ENCODE measurements around the gene CREBZF. TPM values are rescaled to one million over a fixed set of nuclear protein-coding genes. Genes with fewer than 3 reads are reported as not detected.
"Not testable (repeated sequence)": the region's sequence is repeated elsewhere in the genome, so short reads cannot be mapped to it uniquely, and the experiment has no call there.

CREBZF gene
- total RNA-seq, 1 donor from 2014 or later, result 12.9 TPM

DNA sequence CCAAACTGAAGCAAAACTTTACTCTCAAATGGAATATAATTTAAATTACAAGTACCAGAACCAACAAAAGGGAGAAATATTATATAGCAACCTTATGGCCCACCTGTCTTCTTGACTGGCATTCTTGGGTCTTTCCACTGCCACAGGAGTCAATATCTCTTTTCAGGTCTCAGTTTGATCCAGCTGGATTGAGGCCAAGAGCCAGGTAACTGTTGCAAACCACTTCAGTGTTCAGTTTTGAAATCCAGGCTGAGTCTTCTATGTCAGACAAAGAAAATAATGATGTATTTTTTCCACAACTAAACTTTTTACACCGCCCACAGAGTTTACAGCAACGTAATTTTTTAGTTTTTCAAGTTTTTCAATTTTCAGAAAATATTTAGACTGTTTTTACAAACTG lies 38.4 kb downstream of the CREBZF start:
- intact Hi-C loops (cut with micrococcal nuclease), result no loop called here
- H3K9me3 ChIP-seq (replicated peaks), result no peaks in the 10 kb centered on the region
- peaks cover 53% of the 10 kb centered on the region for H3K4me1 ChIP-seq
- H3K4me3 ChIP-seq, result peak overlapping the region; percentile 82
- TF ChIP-seq, protein P1, sequence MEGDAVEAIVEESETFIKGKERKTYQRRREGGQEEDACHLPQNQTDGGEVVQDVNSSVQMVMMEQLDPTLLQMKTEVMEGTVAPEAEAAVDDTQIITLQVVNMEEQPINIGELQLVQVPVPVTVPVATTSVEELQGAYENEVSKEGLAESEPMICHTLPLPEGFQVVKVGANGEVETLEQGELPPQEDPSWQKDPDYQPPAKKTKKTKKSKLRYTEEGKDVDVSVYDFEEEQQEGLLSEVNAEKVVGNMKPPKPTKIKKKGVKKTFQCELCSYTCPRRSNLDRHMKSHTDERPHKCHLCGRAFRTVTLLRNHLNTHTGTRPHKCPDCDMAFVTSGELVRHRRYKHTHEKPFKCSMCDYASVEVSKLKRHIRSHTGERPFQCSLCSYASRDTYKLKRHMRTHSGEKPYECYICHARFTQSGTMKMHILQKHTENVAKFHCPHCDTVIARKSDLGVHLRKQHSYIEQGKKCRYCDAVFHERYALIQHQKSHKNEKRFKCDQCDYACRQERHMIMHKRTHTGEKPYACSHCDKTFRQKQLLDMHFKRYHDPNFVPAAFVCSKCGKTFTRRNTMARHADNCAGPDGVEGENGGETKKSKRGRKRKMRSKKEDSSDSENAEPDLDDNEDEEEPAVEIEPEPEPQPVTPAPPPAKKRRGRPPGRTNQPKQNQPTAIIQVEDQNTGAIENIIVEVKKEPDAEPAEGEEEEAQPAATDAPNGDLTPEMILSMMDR (IDR thresholded peaks at IDR 0.05; ENCODE audit: borderline replicate concordance), result no peak
- no peaks in the 10 kb centered on the region for H3K27me3 ChIP-seq (ENCODE audit: low read depth)
- H3K27ac ChIP-seq (replicated peaks), result peak overlapping the region; percentile 95
- H3K36me3 ChIP-seq, result peaks cover 12% of the 10 kb centered on the region
- DNase-seq, result no peak

DNA sequence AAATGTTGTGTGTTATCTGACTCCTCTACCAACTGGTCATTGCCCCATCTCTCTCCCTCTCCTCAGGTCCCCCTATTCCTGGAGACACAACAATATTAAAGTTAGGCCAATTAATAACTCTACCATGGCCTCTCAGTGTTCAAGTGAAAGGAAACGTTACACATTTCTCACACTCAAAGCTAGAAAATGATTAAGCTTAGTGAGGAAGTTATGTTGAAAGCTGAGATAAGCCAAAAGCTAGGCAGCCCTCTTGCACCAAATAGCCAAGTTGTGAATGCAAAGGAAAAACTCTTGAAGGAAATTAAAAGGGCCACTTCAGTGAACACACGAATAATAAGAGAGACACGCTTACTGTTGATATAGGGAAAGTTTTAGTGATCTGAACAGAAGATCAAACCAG lies 44.7 kb downstream of the CREBZF start:
- Histone ChIP-seq H3K36me3 (peaks cover 10% of the 10 kb centered on the region), H3K27ac (replicated peaks) (no peak overlapping the region), H3K9me3 (replicated peaks) (no peaks in the 10 kb centered on the region), H3K4me3 (no peak overlapping the region), H3K27me3 (ENCODE audit: low read depth) (no peaks in the 10 kb centered on the region), H3K4me1 (peaks cover 7% of the 10 kb centered on the region)
- intact Hi-C loops (cut with micrococcal nuclease), result no loop called here
- TF ChIP-seq, protein P1 (IDR thresholded peaks at IDR 0.05; ENCODE audit: borderline replicate concordance), result no peak
- no peak for DNase-seq

DNA sequence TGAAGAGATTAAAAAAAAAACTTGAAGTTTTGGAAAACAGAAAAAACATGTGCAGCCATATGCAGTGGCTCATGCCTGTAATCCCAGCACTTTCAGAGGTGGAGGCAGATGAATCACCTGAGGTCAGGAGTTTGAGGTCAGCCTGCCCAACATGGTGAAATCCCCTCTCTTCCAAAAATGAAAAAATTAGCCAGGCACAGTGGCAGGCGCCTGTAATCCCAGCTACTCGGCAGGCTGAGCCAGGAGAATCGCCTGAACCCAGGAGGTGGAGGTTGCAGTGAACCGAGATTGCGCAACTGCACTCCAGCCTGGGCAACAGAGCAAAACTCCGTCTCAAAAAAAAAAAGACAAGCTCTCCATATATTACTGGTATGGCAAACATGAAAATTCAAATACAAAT lies 45.4 kb downstream of the CREBZF start:
- Histone ChIP-seq H3K9me3 (replicated peaks) (no peaks in the 10 kb centered on the region), H3K36me3 (peaks cover 10% of the 10 kb centered on the region), H3K27me3 (ENCODE audit: low read depth) (no peaks in the 10 kb centered on the region), H3K4me3 (no peak overlapping the region), H3K27ac (replicated peaks) (no peak overlapping the region), H3K4me1 (no peaks in the 10 kb centered on the region)
- intact Hi-C loops (cut with micrococcal nuclease), result no loop called here
- DNase-seq, result no peak
- TF ChIP-seq, protein P1 (IDR thresholded peaks at IDR 0.05; ENCODE audit: borderline replicate concordance), result no peak

DNA sequence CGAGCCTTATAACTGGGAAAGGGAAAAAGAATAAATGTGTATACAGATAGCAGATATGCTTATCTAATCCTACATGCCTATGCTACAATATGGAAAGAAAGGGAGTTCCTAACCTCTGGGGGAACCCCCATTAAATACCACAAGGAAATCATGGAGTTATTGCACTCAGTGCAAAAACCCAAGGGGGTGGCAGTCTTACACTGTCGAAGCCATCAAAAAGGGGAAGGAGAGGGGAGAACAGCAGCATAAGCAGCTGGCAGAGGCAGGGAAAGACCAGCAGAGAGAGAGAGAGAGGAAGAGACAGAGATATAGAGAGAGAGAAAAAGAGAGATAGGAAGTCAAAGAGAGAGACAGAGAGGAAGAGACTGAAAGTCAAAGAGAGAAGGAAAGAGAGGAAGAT lies 53.3 kb downstream of the CREBZF start:
- H3K27me3 ChIP-seq (ENCODE audit: low read depth); H3K27ac ChIP-seq (replicated peaks); H3K36me3 ChIP-seq; DNase-seq; intact Hi-C loops (cut with micrococcal nuclease); H3K4me3 ChIP-seq; H3K4me1 ChIP-seq: not testable (repeated sequence)
- H3K9me3 ChIP-seq (replicated peaks), result peaks cover 10% of the 10 kb centered on the region

Other genes starting within 250 kb of the CREBZF start
- 6.5 TPM for gene DLG2, start 37.8 kb downstream of the CREBZF start, total RNA-seq
- gene TMEM126B, start 36.5 kb downstream of the CREBZF start, total RNA-seq, result 55.4 TPM
- gene TMEM126A, start 17.2 kb downstream of the CREBZF start, total RNA-seq, result 75.2 TPM
- gene CCDC89, start 21.1 kb upstream of the CREBZF start, total RNA-seq, result 0.63 TPM
- gene SYTL2, start 146.0 kb upstream of the CREBZF start, total RNA-seq, result 3.8 TPM
- not detected for gene CCDC83, start 190.3 kb upstream of the CREBZF start, total RNA-seq